Mucosa of descending colon (tissue), 3 donors: Measurements from ENCODE around the gene ZFP62. TPM values are rescaled to one million over a fixed set of nuclear protein-coding genes. Genes with fewer than 3 reads are reported as not detected.

Experiments
- ATAC-seq: fragments of 200-7000 bp; cut with Tn5 transposase; one replicate; pipeline ENCODE4 v1.9.1; 2020; ENCODE audit warnings: mild to moderate bottlenecking, moderate library complexity
- DNase-seq, 3 donors: peaks; one replicate each; pipeline ENCODE4 v3.0.0-alpha.2; 2020
- H3K36me3 ChIP-seq: fragments of 200-600 bp; one replicate; pipeline ENCODE4 v1.8.0; 2021; ENCODE audit warnings: low read depth, mild to moderate bottlenecking
- H3K4me1 ChIP-seq: fragments of 200-600 bp; one replicate; pipeline ENCODE4 v1.8.0; 2021; ENCODE audit warnings: low read depth, mild to moderate bottlenecking
- H3K4me3 ChIP-seq: fragments of 200-600 bp; one replicate; pipeline ENCODE4 v1.8.0; 2021; ENCODE audit warnings: mild to moderate bottlenecking
- H3K9me3 ChIP-seq: fragments of 200-600 bp; one replicate; pipeline ENCODE4 v1.8.0; 2021; ENCODE audit warnings: mild to moderate bottlenecking
- CTCF ChIP-seq: fragments of 200-600 bp; IDR thresholded peaks from one replicate; pipeline ENCODE4 v1.8.0; 2022; ENCODE audit warnings: antibody characterized with exemption, mild to moderate bottlenecking
- intact Hi-C, 2 donors: fragments of 100-400 bp; cut with DNase I in 1 of 2; cut with micrococcal nuclease in 1 of 2; formaldehyde crosslinking; loops; one replicate each; pipeline versions ENCODE4 v1.11.0 to v1.11.1; 2022; cut with DNase I, micrococcal nuclease
- total RNA-seq, 3 donors: library from RNA; stranded (reverse); fragmentation: NEBNext Ultra II Directional in 2 of 3; extraction: Animal tissue kit (Norgen Biotek cat#: 25700) in 2 of 3; gene quantifications; one replicate each; pipeline versions ENCODE4 v1.2.1 to v1.2.4, GENCODE V29; 2021 to 2023
- donor health status: DM: no; HTN: no; CAD: no; lungs with moderate emphysema.
- donor health status: DM: no; HTN: no; CAD: no.
- donor health status: DM: no; HTN: yes; CAD: no.

Gene ZFP62
- total RNA-seq, 3 donors from 2014 or later, result 37.3 to 41.5 (median 40.2) TPM

GRCh38 chr5:180820788-180821321 lies 40.2 kb downstream of the ZFP62 start:
- intact Hi-C loops, result no loop called here
- peak in 1 of 3 donors; percentile 34 for DNase-seq
- H3K9me3 ChIP-seq, result no peaks in the 10 kb centered on the region
- peak; percentile 67 for ATAC-seq
- no peaks in the 10 kb centered on the region for H3K36me3 ChIP-seq
- TF ChIP-seq CTCF, result no peak
- H3K4me1 ChIP-seq, result peaks cover 9% of the 10 kb centered on the region
- H3K4me3 ChIP-seq, result no peak overlapping the region

GRCh38 chr5:180818677-180819341 lies 42.3 kb downstream of the ZFP62 start:
- H3K4me3 ChIP-seq, result no peak overlapping the region
- intact Hi-C loops, result no loop called here
- H3K9me3 ChIP-seq, result no peaks in the 10 kb centered on the region
- no peak for TF ChIP-seq CTCF
- peaks cover 9% of the 10 kb centered on the region for H3K4me1 ChIP-seq
- DNase-seq (no peak), ATAC-seq (no peak)
- no peaks in the 10 kb centered on the region for H3K36me3 ChIP-seq

DNA sequence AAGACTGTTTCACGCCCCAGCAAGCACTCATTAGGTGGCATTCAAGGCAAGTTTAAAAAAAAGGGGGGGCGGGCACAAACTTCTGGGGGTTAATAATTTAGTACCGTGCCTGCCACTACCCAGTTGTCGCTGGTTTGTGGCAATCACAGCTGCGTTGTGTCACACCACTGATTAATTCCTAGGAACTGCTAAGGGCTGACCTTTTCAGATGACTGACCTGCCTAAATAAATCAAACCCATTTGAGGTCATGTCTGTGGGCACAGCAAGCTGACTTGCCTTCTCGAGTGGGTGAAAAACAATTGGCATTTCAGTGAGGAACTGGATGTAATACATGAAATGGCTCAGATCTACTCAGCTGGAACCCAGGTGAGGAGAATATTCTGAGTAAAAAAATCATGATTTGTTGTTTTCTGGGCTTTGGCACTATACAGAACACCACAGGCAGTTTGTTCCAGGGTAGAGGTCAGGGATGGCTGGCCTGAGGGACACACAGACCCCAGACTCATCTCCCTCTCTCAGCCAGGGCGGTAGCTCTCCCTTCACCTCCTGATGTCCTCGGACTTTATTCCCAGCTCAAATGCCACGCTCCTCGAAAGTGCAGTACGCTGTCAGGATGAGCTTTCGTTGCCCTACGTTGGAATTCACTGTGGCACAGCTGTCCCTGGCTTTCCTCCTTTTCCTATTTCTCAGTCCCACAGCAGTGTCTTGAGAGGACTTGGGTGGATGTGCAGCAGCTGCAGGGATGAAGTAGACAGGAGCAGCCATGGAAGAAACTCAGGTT lies 43.0 kb downstream of the ZFP62 start:
- Histone ChIP-seq H3K4me1 (peaks cover 9% of the 10 kb centered on the region), H3K36me3 (no peaks in the 10 kb centered on the region), H3K9me3 (no peaks in the 10 kb centered on the region), H3K4me3 (no peak overlapping the region)
- intact Hi-C loops, result no loop called here
- no peak for TF ChIP-seq CTCF
- ATAC-seq (no peak), DNase-seq (no peak)

DNA sequence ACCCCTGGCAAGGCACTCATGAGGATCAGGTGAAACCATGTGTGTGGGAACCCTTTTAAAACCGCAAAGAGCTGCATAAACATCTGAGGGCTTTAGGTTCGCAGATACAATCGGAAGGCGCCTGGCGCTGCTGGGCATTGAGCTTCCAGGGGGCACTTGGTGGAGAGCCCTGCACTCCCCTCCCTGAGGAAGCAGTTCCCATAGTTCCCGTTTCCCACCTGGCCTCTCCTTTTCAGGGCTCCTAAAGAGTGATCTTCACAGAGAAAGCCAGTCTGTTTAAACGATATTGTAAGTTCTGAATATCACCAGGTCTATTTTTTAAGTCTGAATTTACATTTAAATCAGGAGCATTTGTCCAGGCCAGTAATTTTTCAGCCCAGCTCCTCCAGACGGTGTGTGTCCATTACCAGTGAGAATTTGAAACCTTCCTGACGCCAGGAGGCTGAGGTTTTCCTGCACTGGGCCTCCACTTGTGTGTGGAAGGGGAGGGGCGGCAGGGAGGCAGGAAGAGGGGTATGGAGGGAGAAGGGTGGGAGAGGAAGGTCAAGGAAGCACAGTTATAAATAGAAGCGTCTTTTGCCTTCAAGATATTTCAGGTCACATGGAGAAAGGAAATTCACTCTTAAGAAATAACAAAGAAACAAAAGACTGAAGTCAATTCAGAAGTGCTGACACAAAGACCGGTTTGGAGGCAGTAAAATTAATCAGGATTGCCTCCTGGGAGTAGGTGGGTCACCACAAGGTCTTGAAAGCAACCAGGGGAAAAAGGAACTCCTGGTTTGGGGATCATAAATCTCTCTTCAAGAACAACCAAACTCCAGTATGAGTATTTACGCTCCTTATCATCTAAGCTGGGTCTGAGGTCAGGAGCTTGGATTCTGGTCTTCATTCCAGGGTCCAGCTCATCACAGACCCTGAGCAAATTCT lies 44.2 kb downstream of the ZFP62 start:
- ATAC-seq, result no peak

More for the DNA sequence above, 44.2 kb downstream of the ZFP62 start:
- intact Hi-C loops, result no loop called here
- peak in 1 of 3 donors; percentile 30 for DNase-seq
- no peak for TF ChIP-seq CTCF
- Histone ChIP-seq H3K4me1 (peaks cover 12% of the 10 kb centered on the region), H3K9me3 (no peaks in the 10 kb centered on the region), H3K4me3 (no peak overlapping the region), H3K36me3 (no peaks in the 10 kb centered on the region)
